ENCODE measurements around the gene GRIA4.
"Not testable (repeated sequence)": the region's sequence is repeated elsewhere in the genome, so short reads cannot be mapped to it uniquely, and the experiment has no call there.

The GRIA4 gene

DNA sequence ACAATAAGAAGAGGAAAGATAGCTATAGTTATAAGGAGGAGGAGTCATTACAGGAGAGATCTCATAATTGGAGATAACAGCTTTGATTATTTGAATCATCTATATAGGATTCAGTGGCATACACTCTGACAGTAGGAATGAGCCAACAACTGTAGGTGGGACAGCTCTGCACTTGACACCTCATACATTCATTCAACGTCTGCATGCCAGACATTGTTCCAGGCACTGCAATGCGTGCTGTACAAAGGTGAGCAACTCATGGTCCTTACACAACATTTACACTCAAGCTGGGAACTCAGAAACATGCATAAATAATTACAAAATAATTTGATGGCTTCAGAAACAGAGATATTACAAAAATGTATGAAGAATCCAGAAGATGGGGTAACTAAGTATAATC lies 257.9 kb downstream of the GRIA4 start:
- no peak for DNase-seq

DNA sequence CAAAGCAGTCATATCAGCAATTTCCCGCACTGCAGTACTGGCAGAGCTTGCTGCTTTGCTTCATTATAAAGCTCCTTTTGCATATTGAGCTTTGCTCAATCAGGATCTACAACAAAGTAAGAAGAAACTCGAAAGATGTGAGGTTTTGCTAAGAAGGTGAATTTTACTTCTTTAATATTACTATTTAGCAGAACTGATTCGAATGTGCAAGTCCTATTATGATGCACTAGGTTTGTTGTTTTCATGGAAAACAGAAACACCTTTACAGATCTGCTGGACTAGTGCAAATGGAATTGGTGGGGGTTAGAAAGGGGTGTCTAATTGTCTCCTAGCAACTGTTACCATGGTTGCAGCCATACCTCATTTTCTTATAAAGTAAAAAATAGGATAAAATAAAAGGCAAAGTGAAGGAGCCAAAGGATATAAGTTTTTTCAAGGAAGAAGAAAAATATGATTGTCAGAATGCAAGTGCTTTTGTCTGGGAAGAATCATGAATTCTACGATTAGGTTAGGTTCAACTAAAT lies 259.0 kb downstream of the GRIA4 start:
- no peak for DNase-seq

DNA sequence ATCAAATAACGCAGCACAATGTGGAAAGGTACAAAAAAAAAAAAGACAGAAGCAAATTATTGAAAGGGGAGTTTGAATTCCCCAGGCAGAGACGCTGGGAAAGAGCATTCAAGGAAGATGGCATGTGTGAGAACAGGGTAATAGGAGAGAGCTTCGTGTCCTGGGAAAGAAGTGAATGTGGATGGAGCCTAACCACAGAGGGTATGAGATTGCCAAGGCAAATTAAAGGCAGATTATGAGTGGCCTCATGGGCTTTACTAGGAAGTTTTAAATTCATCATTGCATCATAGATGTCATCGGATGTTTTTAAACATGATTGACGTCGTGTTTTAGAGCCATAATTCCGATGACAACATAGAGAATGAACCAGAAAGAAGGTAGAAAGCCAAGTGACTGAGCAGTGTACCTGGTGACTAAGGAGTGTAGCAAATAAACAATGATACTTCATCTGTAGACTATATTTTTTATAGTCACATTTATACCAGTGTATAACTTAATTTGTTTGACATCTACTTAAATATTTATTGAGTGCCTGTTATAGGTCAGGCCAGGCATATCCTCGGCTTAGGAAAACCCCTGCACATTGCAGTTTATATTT lies 260.7 kb downstream of the GRIA4 start:
- no peak for DNase-seq

DNA sequence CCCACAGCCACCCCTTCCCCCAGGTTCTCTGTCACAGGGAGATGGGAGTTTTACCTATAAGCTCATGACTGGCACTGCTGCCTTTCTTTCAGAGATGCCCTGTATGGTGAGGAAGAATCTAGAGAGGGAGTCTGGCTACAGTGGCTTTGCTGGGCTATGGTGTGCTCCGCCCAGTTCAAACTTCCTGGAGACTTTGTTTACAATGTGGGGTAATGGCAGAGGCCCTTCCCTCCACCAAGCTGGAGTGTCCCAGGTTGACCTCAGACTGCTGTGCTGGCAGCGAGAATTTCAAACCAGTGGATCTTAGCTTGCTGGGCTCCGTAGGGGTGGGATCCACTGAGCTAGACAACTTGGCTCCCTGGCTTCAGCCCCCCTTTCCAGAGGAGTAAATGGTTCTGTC lies 268.6 kb downstream of the GRIA4 start:
- no peak for DNase-seq

DNA sequence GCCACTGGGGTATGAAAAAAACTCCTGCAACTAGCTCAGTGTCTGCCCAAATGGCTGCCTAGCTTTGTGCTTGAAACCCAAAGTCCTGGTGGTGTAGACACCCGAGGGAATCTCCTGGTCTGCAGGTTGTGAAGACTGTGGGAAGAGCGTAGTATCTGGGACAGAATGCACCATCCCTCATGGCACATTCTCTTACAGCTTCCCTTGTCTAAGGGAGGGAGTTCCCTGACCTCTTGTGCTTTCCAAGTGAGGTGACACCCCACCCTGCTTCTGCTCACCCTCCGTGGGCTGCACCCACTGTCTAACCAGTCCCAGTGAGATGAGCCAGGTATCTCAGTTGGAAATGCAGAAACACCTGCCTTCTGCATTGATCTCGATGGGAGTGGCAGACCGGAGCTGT lies 269.1 kb downstream of the GRIA4 start:
- not testable (repeated sequence) for DNase-seq

DNA sequence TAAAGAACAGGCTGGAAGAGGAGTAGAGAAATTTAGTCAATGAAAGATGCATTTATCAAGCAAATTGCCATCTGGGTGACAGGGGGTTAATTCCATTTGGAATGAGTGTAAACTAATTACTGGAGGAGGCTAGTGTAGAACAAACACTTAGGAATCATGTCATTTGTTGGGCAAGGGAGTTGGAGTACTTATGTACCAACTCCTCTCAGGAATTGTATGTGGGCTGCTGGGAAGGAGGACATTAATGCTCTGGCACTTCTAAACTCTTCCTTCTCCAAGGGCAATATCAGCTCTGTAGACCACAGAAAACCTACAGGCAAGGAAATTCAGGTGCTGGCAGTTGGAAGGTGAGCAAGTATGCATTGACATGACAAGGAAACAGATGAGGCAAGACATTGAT lies 271.2 kb downstream of the GRIA4 start:
- DNase-seq, result no peak

DNA sequence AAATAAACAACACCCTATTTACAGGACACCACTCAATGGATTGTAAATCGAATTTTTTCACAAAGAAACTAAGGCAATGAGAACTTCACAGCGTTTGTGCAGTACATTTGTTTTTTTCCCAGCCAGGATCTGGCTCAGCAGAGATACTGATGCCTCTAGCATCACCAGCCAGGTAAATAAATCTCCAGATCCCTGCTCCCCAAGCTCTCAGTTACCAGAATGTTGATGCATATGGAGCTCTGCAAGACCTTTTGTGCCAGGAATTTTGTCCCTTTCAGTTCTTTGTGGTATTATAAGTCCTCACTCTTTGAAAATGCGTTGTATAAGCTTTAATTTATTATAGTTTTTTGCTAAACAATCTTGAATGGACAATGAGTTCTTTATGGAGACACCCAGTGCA lies 274.6 kb downstream of the GRIA4 start:
- DNase-seq, result no peak

DNA sequence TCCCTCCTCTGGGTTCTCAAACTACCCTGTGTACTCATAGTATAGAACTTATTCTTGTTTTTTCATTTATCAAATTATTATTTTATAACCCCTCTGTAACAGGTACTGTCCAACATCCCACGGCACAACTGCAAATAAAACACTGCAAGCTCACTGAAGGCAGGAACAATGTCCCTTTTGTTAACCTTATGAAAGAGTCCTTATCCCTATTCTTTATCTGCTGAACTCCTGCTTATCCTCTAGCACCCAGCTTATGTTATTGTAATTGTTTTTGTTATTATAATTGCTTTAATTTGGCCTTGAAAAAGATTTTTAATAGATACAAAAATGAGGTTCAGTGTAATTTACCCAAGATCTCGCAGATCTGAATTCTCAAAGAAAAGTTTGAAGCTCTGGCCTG lies 281.8 kb downstream of the GRIA4 start:
- no peak for DNase-seq

DNA sequence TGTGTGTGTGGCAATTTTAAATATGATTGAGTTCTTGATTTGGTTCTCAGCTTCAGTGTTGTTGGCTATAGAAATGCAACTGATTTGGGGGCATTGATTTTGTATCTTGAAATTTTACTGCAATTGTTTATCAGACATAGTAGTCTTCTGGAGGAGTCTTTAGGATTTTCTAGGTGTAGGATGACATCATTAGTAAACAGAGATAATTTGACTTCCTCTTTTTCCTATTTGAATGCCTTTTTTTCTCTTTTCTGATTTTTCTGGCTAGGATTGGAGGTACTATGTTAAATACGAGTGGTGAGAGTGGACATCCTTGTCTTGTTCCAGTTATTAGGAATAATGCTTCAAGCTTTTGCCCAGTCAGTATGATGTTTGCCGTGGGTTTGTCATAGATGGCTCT lies 287.3 kb downstream of the GRIA4 start:
- no peak for DNase-seq

DNA sequence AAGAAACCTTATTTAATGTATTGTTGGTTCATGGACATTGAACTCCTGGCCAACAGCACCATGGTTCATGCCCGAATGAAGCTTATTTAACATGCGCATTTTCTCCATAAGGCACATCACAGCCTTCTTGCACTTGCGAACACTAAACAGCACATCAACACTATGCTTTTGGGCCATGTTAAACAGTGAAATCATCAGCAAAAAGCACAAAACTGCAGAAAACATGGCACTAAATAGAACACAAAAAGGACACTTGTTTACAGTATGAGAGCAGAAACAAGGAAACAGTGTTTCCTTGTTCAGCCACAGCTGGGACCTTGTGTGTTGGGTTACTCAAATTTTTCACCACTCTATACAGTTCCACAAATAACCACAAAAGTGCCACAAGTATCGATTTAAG lies 289.9 kb downstream of the GRIA4 start:
- no peak for DNase-seq

DNA sequence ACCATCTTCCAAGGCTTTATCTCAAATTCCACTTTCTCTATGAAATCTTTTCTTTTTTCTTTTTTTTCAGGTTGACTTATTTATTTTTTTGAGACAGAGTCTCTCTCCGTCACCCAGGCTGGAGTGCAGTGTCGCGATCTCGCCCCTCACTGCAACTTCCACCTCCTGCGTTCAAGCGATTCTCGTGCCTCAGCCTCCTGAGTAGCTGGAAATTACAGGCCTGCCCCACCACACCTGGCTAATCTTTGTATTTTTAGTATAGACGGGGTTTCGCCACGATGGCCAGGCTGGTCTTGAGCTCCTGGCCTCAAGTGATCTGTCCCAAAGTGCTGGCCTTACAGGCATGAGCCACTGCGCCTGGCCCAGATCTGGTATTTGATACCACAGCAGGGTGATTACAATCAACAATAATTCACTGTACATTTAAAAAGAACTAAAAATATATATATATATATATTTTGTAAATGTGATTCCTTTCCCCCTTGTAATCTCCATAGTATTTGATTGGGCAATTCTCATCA lies 290.7 kb downstream of the GRIA4 start:
- no peak for DNase-seq

DNA sequence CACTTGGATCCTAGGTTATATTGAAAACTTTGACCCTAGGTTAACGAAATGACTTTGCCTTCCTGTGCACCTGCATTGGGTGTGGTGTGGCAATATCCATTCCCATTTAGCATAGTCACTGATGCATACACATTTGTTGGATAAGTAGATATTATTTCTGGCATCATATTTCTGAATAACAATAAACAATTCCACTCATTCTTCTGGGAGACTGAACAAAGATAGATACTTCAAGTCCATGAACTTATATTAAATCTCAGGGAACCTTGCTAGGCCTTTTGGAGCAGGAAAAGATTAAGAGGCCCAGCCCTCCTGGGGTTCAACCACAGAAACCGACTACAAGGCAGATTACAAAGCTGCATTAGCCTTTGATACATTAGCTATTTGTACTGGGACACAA lies 293.2 kb downstream of the GRIA4 start:
- DNase-seq, result no peak

DNA sequence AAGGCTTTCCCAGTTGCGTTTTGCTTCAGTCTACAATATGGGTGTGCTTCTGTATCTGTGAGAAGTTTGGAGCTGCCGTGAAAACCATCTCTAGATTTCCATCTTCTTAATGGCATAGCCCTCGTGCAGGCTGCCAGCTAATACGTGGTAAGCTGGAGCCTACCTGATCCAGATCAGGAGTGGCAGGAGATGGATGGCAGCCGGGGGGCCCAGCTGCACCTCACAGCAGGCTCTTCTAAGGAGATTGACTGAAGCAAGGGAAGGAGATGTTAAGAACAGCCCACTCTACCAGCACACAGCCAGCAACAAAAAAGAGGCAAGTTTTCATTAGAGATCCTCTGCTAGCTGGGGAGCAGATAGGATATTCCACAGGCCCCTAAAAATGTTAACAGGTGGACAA lies 296.6 kb downstream of the GRIA4 start:
- no peak for DNase-seq

DNA sequence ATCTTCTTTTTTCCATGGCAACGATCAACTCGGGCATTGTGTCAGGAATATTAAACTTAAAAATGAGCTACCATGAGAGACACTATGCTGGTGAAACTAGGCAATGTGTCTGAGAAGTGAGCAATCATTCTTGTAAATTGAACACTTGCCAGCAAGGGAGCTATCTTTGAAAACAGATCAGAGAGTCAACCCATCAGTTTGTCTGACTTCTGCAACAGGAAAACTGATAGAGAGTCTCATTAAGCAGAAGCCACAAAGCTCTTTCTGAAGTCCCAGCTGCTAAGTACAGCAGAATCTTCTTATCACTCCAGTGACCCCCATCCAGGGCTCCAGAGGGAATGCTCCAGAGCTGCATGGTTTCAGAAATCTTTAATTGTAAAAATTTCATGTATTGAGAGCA lies 297.4 kb downstream of the GRIA4 start:
- no peak for DNase-seq

DNA sequence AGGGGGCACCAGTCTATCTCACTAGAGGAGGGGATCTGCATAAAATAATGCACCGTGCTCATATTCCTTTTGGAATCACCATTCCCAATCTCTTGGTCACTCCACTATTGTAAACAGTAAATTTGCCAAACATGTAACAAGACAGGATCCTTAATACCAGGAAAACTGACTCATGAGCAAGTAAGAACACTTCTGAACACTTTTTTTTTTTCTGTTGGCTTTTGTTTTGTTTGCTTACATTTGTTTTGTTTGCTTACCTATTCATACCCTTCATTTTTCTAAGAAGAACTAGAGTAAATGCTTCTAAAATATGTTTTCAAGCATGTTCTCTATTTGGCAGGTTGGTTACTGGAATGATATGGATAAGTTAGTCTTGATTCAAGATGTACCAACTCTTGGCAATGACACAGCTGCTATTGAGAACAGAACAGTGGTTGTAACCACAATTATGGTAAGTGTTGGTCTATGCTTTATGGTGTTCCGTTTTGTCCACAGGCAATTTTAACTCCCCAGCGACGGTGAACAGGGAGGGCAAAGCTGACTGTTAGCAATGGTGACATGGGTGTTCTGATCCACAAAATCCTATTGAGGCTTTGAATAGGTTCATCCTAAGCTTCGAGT lies 300.3 kb downstream of the GRIA4 start:
- no peak for DNase-seq

DNA sequence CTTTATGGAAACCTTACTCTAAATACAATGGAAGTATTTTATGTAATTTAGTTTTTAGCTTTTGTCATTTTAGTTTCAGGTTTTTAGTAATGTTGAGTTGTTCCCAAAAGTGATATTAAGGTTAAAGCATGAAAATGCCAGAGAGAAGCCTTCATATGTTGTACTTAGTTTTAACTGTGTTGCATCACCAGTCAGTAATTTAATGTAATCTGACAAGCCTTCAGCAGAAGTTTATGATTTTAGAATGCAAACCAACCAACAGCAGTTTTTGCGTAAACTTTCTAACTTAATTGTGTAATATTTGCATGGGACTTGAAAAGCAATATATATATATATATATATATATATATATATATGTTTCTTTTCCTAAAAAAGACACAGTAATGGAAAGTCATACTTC lies 301.6 kb downstream of the GRIA4 start:
- DNase-seq, result no peak

DNA sequence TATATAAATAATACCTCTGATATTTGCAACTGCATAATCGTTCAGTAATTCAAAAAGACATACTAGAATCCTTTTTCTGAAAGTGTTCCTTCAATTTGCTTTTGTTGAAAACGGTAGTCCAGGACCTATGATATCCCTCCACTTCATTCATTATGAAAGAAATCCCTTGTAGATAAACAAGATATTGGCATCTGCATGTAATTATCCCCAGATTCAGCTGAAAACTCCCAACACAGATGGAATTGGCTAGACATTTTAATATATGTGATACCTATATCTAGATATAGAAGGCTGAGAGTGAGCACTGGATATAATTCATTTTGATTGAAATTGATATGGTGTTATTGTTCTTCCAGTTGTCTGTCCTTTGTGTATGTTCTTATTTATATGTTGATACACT lies 302.8 kb downstream of the GRIA4 start:
- DNase-seq, result no peak

DNA sequence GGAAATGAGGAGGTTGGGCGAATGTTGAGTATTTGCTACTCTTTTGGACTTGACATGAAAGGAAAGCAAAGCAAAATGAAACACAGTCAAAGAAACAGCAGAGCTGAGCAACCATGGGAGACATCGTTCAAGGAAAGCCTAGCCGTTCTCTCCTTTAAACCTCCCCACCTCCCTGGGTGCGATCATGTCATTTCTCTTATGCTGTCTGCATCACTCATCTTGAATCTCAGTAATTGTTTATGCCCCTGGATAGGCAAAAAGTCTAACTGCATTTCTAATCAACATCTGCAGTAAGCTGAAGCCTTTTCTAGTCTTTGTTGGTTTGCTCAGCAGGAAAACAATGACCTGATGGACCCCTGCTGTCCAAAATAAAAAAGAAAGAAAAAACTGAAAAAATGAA lies 305.1 kb downstream of the GRIA4 start:
- no peak for DNase-seq

DNA sequence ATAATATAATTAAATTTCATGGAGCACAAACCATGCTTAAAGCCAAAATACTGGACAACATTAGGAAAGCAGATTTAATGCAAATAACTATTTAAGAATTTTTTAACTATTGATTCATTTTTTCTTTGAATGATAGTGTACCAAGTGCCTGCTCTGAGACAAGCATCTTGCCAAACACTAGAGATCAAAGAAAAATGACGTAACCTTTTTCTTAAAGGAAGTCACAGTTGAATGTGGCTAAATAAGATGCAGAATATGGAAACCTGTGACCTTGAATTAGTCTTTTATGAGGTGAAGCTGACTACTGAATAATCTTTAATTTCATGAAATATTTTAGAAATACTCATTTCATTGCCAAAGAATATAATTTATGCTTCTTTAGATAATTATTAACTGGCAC lies 308.2 kb downstream of the GRIA4 start:
- DNase-seq, result no peak

DNA sequence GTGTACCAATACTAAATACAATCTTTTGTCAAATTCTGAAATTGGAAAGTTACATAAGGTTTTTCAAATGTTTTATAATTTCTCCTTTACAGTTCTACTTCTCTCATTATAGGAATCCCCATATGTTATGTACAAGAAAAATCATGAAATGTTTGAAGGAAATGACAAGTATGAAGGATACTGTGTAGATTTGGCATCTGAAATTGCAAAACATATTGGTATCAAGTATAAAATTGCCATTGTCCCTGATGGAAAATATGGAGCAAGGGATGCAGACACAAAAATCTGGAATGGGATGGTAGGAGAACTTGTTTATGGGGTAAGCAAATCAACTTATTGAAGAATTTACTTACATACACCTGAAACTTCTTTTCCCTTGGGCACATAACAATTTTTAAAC lies 308.7 kb downstream of the GRIA4 start:
- DNase-seq, result no peak

DNA sequence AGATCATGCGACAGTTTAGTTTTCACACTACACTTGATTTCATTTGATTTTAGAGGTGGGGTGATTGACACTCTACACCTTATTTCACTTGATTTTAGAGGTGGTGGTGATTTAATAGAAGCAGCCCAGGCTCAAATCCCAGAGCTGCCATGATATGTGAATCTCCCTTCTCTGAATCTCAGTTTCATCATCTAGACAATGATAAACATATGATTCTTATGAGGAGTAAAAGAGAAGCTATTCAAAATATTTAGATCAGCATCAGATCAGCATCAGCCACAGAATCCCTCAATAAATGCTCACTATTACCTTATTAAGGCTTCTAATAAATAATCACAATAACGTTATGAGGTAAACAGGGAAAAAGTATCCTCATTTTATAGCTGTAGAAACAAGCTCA lies 313.4 kb downstream of the GRIA4 start:
- DNase-seq, result no peak

DNA sequence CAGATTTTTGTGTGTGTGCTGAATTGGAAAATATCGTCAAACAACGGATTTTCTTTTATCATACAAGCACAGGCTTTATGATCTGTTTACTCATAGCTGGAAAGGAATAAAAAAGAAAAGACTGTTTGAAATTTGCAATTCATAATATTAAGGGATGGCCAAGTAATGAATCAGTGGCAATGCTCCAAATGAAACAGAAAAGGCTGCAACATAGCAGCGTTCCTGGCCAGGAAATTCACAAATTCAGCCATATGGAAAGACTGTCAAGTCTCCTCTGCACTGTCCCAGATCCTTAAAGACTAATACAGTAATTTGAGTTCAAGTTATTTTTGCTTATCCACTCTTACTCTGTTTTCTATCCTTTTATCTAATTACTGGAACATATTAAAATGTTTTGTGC lies 313.9 kb downstream of the GRIA4 start:
- no peak for DNase-seq

DNA sequence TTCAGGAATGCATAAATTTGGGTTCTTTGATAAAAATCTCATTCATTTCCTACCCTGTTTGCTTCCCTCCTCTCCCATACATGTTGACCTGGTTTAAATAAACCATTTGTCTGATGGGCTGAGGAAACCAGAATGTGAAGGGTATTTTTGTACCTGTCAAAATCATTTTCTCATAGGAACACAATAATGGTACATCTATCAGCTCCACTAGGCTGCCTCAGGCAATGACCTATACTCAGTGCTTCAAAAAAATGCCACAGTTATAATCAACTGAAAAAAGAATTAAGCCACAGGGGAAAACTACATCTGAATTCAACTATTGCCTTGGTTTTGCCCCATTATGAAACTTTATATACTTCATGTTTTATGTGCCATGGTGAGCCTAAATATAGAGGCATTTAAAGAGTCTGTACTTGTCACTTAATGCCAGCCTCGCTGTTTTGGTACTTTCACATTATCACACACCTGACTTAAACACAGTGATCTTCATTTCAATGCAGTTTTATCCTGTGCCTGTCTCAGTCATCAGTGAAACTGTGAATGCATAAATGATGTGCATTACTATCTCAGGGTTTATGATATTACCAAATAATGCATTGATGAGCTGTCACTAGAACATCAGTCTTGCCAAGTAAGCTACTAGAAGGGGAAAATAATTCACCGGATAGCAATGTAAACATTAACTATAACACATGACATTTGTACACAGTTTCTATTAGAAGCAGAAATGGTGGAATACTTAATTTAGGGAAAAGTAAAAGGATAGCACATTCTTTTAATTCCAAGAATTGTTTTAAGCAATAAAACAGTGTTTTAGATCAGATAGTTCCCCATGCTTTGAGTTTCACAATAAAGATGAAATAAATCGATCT lies 319.4 kb downstream of the GRIA4 start:
- no peak for DNase-seq

DNA sequence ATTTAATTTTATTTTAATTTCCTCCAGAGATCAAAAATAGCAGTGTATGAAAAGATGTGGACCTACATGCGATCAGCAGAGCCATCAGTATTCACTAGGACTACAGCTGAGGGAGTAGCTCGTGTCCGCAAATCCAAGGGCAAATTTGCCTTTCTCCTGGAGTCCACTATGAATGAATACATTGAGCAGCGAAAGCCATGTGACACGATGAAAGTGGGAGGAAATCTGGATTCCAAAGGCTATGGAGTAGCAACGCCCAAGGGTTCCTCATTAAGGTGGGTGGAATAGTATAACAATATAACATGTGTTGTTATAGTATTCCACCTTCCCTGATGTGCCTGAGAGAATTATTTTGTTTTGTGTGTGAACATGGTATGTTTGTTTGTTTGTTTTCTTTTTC lies 323.8 kb downstream of the GRIA4 start:
- no peak for DNase-seq

All from NCI-H1048 (cell line).